Ovary (tissue), 9 donors: ENCODE data around the gene PPP1R2C. TPM values are rescaled to one million over a fixed set of nuclear protein-coding genes. Genes with fewer than 3 reads are reported as not detected.

Source experiments
- DNase-seq, 5 donors: peaks; one replicate each; pipeline ENCODE4 v3.0.0-alpha.2; 2019 to 2020
- H3K27ac ChIP-seq, 2 donors: fragments of 200-600 bp; one replicate each; pipeline versions ENCODE4 v1.5.1 to v1.8.0; 2019 to 2022
- H3K27me3 ChIP-seq: fragments of 200-600 bp; one replicate; pipeline ENCODE4 v1.8.0; 2022
- H3K36me3 ChIP-seq: fragments of 200-600 bp; sonication (generic); one replicate; pipeline ENCODE4 v1.5.1; 2019
- H3K4me1 ChIP-seq: one replicate; pipeline ENCODE4 v1.8.1; 2013; ENCODE audit warnings: mild to moderate bottlenecking, moderate library complexity; ENCODE audit not compliant: insufficient read depth
- H3K4me3 ChIP-seq: fragments of 200-600 bp; sonication (generic); one replicate; pipeline ENCODE4 v1.5.1; 2017
- H3K9me3 ChIP-seq, 2 donors: fragments of 200-600 bp in 1 of 2; sonication (generic) in 1 of 2; one replicate each; pipeline versions ENCODE4 v1.5.1 to v1.8.1; 2013 to 2019; ENCODE audit warnings: mild to moderate bottlenecking in 1 of 2, moderate library complexity in 1 of 2
- CTCF ChIP-seq, 3 donors: fragments of 450-650 bp in 2 of 3; fragments of 200-600 bp in 1 of 3; IDR thresholded peaks; one replicate each; pipeline versions ENCODE4 v1.5.1 to v1.8.0; 2016 to 2022; ENCODE audit warnings: antibody characterized with exemption in 3 of 3, mild to moderate bottlenecking in 1 of 3
- EP300 ChIP-seq: sonication (generic); formaldehyde crosslinking; IDR thresholded peaks from one replicate; pipeline ENCODE4 v1.6.1; 2017; ENCODE audit warnings: antibody characterized with exemption
- POLR2A ChIP-seq: fragments of 450-650 bp; IDR thresholded peaks from one replicate; pipeline ENCODE4 v1.6.1; 2017; ENCODE audit warnings: antibody characterized with exemption, mild to moderate bottlenecking, moderate library complexity
- WGBS, 3 donors: extraction: QIAGEN DNeasy Blood & Tissue Kit in 1 of 3; methylation state at CpG; one replicate each; pipeline versions ENCODE4 v1.1.5 to v1.1.7; 2013 to 2017; 5-methylcytosine and 5-hydroxymethylcytosine counted together
- intact Hi-C, 4 donors: fragments of 100-400 bp; cut with DNase I; formaldehyde crosslinking; loops; one replicate each; pipeline versions ENCODE4 v1.11.0 to v1.15.1; 2022 to 2023
- polyA plus RNA-seq, 2 donors: library from polyadenylated mRNA; stranded (reverse); fragments of 200-250 nt in 1 of 2; fragments of 350-450 nt in 1 of 2; fragmentation: Illumina TruSeq in 1 of 2; extraction: RNeasy Lipid Tissue Mini Kit (QIAGEN cat#74804) in 1 of 2; gene quantifications; one replicate each; pipeline ENCODE4 v1.2.3, GENCODE V29; 2013 to 2014
- total RNA-seq, 7 donors: library from RNA; depleted of rRNA in 2 of 7; stranded (reverse); fragments of >200 nt in 2 of 7; fragmentation: NEBNext Ultra II Directional in 3 of 7; extraction: Animal tissue kit (Norgen Biotek cat#: 25700) in 3 of 7; gene quantifications; one replicate each; pipeline versions ENCODE4 v1.1.0 to v1.2.4, GENCODE V29; 2016 to 2023
- donor health status: DM: no; HTN: no; CAD: no; lungs with moderate emphysema.
- donor health status: DM: no; HTN: no; CAD: no.
- donor health status: Bipolar disorder and iron deficiency.
- donor health status: DM: yes; HTN: yes; CAD: no.
- donor health status: DM: no; HTN: no; CAD: no.
- donor health status: DM: yes; HTN: yes; CAD: no.

The PPP1R2C gene
- total and polyA plus RNA-seq, 9 donors, result not detected

- no peak overlapping the region for H3K27ac ChIP-seq
- 39 to 59% (median 49%) methylated on average over 4 of the region's 4 CpGs for WGBS, 3 donors
- H3K4me1 ChIP-seq, result no peaks in the 10 kb centered on the region
- no peaks in the 10 kb centered on the region for H3K27me3 ChIP-seq
- intact Hi-C loops, result no loop called here
- no peak for DNase-seq
- H3K36me3 ChIP-seq, result no peaks in the 10 kb centered on the region
- no peak for TF ChIP-seq EP300
- TF ChIP-seq POLR2A, result no peak
- TF ChIP-seq CTCF (IDR thresholded peaks at IDR 0.05), result no peak
- H3K9me3 ChIP-seq, result no peaks in the 10 kb centered on the region
- no peak overlapping the region for H3K4me3 ChIP-seq
Observed at GRCh38 chrX:42739258-42739657, 38.7 kb downstream of the PPP1R2C start.

- intact Hi-C loops, result no loop called here
- Histone ChIP-seq H3K36me3 (no peaks in the 10 kb centered on the region), H3K9me3 (no peaks in the 10 kb centered on the region), H3K27ac (no peak overlapping the region), H3K27me3 (no peaks in the 10 kb centered on the region), H3K4me3 (no peak overlapping the region), H3K4me1 (no peaks in the 10 kb centered on the region)
- DNase-seq, result no peak
- TF ChIP-seq EP300 (no peak), CTCF (IDR thresholded peaks at IDR 0.05) (no peak), POLR2A (no peak)
- WGBS, 3 donors, result 67 to 79% (median 79%) methylated on average over 2 of the region's 2 CpGs
Observed at GRCh38 chrX:42738552-42738951, 39.4 kb downstream of the PPP1R2C start.

GRCh38 chrX:42735250-42735649, 42.7 kb downstream of the PPP1R2C start:
- no peak for DNase-seq
- TF ChIP-seq POLR2A (no peak), CTCF (IDR thresholded peaks at IDR 0.05) (no peak), EP300 (no peak)
- 70 to 78% (median 72%) methylated on average over 2 of the region's 2 CpGs for WGBS, 3 donors
- no peaks in the 10 kb centered on the region for H3K9me3 ChIP-seq
- H3K36me3 ChIP-seq, result no peaks in the 10 kb centered on the region
- H3K4me1 ChIP-seq, result no peaks in the 10 kb centered on the region
- no peak overlapping the region for H3K27ac ChIP-seq
- H3K27me3 ChIP-seq, result no peaks in the 10 kb centered on the region
- H3K4me3 ChIP-seq, result no peak overlapping the region
- intact Hi-C loops, result no loop called here

- intact Hi-C loops, result no loop called here
- DNase-seq, result no peak
- Histone ChIP-seq H3K36me3 (no peaks in the 10 kb centered on the region), H3K27ac (no peak overlapping the region), H3K27me3 (no peaks in the 10 kb centered on the region), H3K9me3 (no peaks in the 10 kb centered on the region), H3K4me3 (no peak overlapping the region), H3K4me1 (no peaks in the 10 kb centered on the region)
- WGBS, 3 donors, result 47 to 55% (median 53%) methylated on average over 3 of the region's 3 CpGs
- no peak for TF ChIP-seq EP300
Observed at GRCh38 chrX:42732506-42732905, 45.5 kb downstream of the PPP1R2C start.
